HG03045 (cell line): ENCODE measurements around the gene NOD1.

ENCODE experiments used
- ATAC-seq: cut with Tn5 transposase; IDR thresholded peaks from one replicate; pipeline ENCODE4 v1.9.1; 2021; ENCODE audit warnings: mild to moderate bottlenecking, moderate library complexity; ENCODE audit not compliant: unreplicated experiment

The NOD1 gene

DNA sequence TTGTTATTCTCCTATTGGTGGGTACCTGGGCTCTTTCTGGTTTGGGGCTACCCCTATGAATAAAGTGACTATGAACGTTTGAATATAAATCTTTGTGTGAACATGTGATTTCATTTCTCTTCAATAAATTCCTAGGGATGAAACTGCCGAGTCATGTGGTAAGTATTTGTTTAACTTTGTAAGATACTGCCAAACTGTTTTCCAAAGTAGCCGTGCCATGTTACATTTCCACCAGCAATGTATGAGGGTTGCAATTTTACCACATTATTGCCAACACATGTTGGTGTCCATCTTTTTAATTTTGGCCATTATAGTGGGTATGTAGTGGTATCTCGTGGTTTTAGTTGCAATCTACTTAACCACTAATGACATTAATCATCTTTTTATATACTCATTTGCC is 99.5 kb downstream of the NOD1 start:
- no peak for ATAC-seq

DNA sequence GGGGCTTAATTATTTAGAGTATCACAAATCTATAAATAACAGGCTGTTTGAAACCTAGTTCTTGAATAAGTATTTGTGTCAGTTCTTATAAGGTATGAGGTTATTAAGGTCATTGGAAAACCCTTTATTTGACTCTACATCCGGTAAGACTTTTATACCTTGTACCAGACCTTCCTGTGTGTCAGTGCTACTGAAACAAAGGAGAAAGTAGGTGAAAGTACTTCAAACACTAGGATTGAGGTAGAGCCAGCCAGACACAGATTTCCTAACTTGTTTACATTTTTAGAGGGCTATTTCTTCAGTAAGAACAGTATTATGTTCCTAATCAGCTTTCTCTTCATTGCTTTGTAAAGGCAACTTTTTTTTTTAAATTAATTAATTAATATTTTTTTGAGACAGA is 100.3 kb downstream of the NOD1 start:
- ATAC-seq, result no peak
